GM06990 (cell line): ENCODE data around the gene PASK.

Experiments used
- DNase-seq: peaks from one replicate; pipeline ENCODE4 v3.0.0-alpha.2; 2011; ENCODE audit not compliant: insufficient read length; ENCODE audit errors: extremely low read depth
- H3K27me3 ChIP-seq: replicated peaks from 2 replicates; pipeline ENCODE4 v1.6.0; 2011; ENCODE audit warnings: low read length; ENCODE audit not compliant: control insufficient read depth, insufficient read depth
- H3K36me3 ChIP-seq: 2 replicates; pipeline ENCODE4 v1.5.1; 2011; ENCODE audit warnings: low read length; ENCODE audit not compliant: control insufficient read depth, insufficient read depth
- H3K4me3 ChIP-seq: replicated peaks from 2 replicates; pipeline ENCODE4 v1.5.1; 2011; ENCODE audit warnings: low read depth, mild to moderate bottlenecking, control low read depth, low read length
- TF ChIP-seq, protein P1 (sequence below): IDR thresholded peaks from 2 replicates; pipeline ENCODE4 v1.5.1; 2011; ENCODE audit warnings: low read length, control low read depth, mild to moderate bottlenecking, inconsistent platforms; ENCODE audit not compliant: insufficient read depth, poor library complexity, severe bottlenecking

PASK gene

DNA sequence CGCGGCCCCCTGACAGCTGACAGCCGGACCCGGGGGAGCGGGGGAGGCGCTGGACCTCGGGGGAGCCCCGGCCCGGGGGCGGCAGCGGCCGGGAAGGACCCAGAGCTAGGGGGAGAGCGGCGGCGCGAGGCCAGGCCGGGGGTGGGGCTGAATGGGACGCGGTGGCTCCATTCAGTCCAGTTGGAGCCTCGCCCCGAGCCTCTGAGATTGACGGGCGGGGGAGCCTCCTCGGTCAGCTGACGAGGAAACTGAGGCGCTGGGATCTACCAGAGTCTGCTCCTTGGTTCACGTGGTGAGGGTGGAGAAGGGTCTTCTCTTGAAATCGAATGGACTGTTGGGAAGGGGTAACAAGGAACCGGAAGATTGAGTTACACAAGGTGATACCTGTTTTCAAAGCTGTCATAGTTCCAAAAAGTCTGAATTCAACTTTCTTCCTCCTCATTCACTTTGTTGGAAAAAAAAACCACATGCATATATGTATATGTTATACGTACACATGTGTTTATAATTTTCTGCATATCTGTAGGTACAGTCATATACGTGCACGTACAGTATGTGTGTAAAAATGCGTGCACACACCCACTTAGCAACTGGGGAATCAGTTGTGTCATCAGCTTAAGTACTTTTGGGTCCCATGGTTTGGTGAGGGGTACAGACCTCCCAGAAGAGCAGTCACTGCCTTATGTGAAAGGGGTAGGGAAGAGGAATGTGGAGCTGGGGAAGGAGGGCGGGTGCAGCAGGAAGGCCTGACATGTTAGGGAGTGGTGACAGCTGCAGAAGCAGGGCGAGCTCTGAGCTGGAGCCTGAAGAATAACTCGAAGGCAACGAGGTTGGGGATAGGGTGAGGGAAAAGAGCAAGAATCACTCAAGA, 1.6 kb upstream of the PASK start:
- TF ChIP-seq, protein P1, sequence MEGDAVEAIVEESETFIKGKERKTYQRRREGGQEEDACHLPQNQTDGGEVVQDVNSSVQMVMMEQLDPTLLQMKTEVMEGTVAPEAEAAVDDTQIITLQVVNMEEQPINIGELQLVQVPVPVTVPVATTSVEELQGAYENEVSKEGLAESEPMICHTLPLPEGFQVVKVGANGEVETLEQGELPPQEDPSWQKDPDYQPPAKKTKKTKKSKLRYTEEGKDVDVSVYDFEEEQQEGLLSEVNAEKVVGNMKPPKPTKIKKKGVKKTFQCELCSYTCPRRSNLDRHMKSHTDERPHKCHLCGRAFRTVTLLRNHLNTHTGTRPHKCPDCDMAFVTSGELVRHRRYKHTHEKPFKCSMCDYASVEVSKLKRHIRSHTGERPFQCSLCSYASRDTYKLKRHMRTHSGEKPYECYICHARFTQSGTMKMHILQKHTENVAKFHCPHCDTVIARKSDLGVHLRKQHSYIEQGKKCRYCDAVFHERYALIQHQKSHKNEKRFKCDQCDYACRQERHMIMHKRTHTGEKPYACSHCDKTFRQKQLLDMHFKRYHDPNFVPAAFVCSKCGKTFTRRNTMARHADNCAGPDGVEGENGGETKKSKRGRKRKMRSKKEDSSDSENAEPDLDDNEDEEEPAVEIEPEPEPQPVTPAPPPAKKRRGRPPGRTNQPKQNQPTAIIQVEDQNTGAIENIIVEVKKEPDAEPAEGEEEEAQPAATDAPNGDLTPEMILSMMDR = no peak
- no peak for DNase-seq
- Histone ChIP-seq H3K4me3 (peak overlapping the region; percentile 93), H3K36me3 (peaks cover 3% of the 10 kb centered on the region; the same call in 1 of the 2 replicates), H3K27me3 (no peaks in the 10 kb centered on the region)

DNA sequence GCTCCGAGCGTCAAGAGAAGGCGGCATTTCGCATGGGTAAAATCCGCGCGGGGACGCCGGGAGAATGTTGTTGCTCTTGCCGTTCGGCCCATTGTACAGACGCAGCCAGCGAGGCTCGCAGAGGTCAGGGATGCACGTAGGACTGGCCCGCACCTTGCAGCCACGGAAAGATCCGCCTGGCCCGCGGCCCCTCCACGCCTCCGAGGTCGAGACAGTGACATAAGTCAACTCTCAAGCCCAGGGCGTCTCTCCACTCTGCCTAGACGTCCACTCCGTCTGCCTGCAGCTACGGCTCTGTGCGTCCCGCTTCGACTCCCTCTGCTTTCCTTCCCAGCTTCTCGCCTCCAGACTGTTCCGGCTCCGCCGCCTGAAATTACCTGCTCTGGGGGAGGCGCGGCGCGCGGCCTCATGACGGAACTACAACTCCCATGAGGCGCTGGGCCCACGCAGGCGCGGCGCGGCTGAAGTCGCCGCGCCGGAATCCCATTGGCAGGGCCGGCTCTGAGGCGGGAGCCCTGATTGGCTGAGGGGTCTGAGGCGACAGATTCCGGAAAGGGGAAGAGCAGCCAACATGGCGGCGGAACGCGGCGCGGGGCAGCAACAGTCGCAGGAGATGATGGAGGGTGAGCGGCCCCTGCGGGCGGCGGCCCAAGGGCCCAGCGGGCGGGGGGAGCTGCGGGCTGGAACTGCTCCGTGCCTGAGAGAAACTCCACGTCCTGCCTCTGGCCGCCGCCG, 820 bp upstream of the PASK start, which contains the start of gene PPP1R7:
PPP1R7 (plus strand) TSS at position 543 of the 735 bp plus-strand sequence; CDS start at position 572, 29 bp downstream.
- TF ChIP-seq, protein P1 = peak; percentile 51
- Histone ChIP-seq H3K36me3 (peaks cover 2% of the 10 kb centered on the region; the same call in 1 of the 2 replicates), H3K4me3 (peak within 1 kb of the TSS; percentile 93), H3K27me3 (no peaks in the 10 kb centered on the region)
- DNase-seq = peak; percentile 97

DNA sequence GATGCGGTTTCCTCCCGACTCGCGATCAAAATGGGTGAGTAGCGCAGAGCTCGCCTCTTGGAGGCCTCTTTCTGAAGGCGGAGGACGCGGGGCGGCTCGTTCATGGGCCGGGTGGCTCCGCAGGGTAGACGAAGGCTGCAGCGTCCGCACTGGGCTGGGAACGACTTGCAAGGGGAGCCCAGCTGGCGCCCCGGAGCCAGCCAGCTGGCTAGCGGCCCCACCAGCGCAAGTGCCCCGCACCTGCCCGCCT, 328 bp upstream of the PASK start:
- peak overlapping the region; percentile 86 for H3K4me3 ChIP-seq
- H3K27me3 ChIP-seq = no peaks in the 10 kb centered on the region
- TF ChIP-seq, protein P1 = no peak
- H3K36me3 ChIP-seq = peaks cover 2% of the 10 kb centered on the region; the same call in 1 of the 2 replicates
- no peak for DNase-seq

DNA sequence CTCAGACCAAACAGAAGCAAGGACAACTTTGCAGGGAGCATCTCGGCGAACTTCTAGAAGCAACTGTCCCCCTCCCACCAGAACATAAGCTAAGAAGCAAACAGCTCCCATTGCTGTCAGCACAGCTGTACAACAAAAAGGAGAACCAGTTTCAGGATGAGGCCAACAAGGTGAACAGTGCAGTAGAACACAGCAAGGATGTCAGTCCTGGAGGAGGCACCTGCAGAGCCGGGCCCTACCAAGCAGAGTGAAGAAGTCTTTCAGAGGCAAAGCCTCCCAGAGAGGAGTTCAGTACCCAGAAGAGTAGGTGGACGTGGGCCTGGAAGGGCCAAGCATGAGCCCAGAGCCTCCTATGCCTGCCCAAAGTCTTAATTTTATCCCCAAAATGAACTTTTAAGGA, 1.0 kb downstream of the PASK start:
- no peak for DNase-seq
- Histone ChIP-seq H3K4me3 (peak overlapping the region; percentile 86), H3K36me3 (no peaks in the 10 kb centered on the region; the same call in 1 of the 2 replicates), H3K27me3 (no peaks in the 10 kb centered on the region)
- TF ChIP-seq, protein P1 = no peak

DNA sequence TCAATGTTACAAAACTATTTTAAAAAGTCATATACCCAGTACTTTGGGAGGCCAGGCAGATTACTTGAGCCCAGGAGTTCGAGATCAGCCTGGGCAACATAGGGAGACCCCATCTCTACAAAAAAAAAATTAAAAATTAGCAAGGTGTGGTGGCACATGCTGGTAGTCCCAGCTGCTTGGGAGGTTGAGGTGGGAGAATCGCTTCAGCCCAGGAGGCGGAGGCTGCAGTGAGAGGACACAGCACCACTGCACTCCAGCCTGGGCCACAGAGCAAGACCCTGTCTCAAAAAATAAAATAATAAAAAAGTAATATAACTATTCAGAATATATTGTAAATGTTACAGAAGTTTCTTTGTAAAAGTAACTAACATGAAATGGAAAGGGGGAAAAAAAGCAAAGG, 1.9 kb downstream of the PASK start:
- Histone ChIP-seq H3K36me3 (peaks cover 2% of the 10 kb centered on the region; the same call in 1 of the 2 replicates), H3K27me3 (no peaks in the 10 kb centered on the region), H3K4me3 (no peak overlapping the region)
- TF ChIP-seq, protein P1 = no peak
- DNase-seq = no peak
